Measurements from ENCODE around the gene PDIA2.

PDIA2 gene

DNA sequence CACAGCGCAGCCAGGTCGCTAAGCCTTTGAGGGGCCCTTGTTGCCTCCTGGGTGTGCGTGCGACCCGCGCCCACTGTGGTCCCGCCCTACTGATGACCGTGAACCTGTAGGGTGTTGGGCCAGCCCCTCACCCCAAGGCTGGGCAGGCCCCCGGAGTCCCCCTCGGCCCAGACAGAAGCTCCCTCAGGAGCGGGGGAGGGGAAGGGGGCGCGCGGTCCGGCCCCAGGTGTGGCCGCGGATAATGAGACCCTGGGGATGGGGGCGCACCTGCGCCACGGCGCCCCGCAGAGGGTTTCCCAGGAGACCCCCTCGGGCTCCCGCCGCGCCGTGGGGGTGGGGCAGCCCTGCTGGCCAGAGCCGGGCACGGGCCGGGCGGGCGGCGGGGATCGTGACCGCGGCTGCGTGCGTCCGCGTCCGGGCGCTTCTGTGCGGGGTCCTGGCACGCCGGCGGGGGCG, 2.9 kb upstream of the PDIA2 start:
- peak overlapping the region in 4 of 7 experiments; percentile 8 to 42 (median 13) for H3K4me3 ChIP-seq (ENCODE audit: control insufficient read depth in 1 of 7, extremely low read depth in 1 of 7, insufficient read depth in 4 of 7, low read depth in 2 of 7, low read length in 6 of 7)
- ChIA-PET CTCF (interaction anchor here (0.6 kb wide), 1 partner anchor 215 kb away, joined by 3 read pairs; no protein-coding TSS in a partner anchor), POLR2A (interaction anchor here (0.6 kb wide), 1 partner anchor 23 kb away, joined by 4 read pairs; no protein-coding TSS in a partner anchor)

DNA sequence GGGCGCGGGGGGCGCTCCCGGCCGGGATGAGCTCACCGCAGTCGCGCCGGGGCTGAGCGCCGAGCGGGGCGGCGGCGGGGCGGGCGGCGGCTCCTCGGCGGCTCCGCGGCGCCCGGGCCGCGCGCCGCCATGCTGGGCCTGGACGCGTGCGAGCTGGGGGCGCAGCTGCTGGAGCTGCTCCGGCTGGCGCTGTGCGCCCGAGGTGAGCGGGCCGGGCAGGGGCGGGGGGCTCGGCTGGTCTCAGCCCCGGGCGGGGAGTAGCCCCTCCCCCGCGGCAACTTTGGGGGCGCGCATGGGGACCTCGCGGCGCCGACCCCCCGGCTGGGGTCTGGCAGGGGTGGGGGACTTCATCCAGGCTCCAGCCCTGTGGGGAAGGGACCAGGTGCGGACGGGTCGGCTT, 2.4 kb upstream of the PDIA2 start, which contains the start of gene ARHGDIG:
Gene ARHGDIG, plus strand, starts transcription at position 40 of the 400 bp plus-strand sequence. Its CDS starts 90 bp downstream, at position 130.
- Histone ChIP-seq H3K4me1 (ENCODE audit: control extremely low read depth in 1 of 4, control insufficient read depth in 4 of 4, insufficient read depth in 4 of 4, low read length in 3 of 4) (peaks cover 0 to 27% (median 17%) of the 10 kb centered on the region in 4 experiments), H3K27ac (ENCODE audit: insufficient read depth in 1 of 2, low read depth in 1 of 2, low read length in 2 of 2, poor library complexity in 1 of 2, severe bottlenecking in 2 of 2) (no peak within 1 kb of the TSS), H3K4me3 (ENCODE audit: control insufficient read depth in 1 of 7, extremely low read depth in 1 of 7, insufficient read depth in 4 of 7, low read depth in 2 of 7, low read length in 6 of 7) (peak within 1 kb of the TSS in 5 of 7 experiments; percentile 8 to 62 (median 31)), H3K9me3 (ENCODE audit: control extremely low read depth in 1 of 5, control insufficient read depth in 4 of 5, insufficient read depth in 2 of 5, low read depth in 1 of 5, low read length in 4 of 5) (no peaks in the 10 kb centered on the region), H3K27me3 (replicated peaks in 2 of 5; ENCODE audit: control insufficient read depth in 4 of 5, insufficient read depth in 5 of 5, low read length in 4 of 5) (peaks cover 0 to 37% (median 3%) of the 10 kb centered on the region in 5 experiments), H3K36me3 (ENCODE audit: control insufficient read depth in 4 of 4, insufficient read depth in 4 of 4, low read length in 3 of 4) (no peaks in the 10 kb centered on the region)
- under 1% methylated on average over 46 of the region's 54 CpGs for WGBS (ENCODE audit: insufficient coverage)
- POLR2A ChIA-PET = interaction anchor here (0.6 kb wide), 1 partner anchor 24 kb away, joined by 4 read pairs; no protein-coding TSS in a partner anchor
- CTCF ChIA-PET = no interaction called here
- peak in 2 of 3 donors; percentile 15 to 36 for DNase-seq

More for the DNA sequence above, 2.9 kb upstream of the PDIA2 start:
- Histone ChIP-seq H3K27ac (ENCODE audit: insufficient read depth in 1 of 2, low read depth in 1 of 2, low read length in 2 of 2, poor library complexity in 1 of 2, severe bottlenecking in 2 of 2) (no peak overlapping the region), H3K27me3 (replicated peaks in 2 of 5; ENCODE audit: control insufficient read depth in 4 of 5, insufficient read depth in 5 of 5, low read length in 4 of 5) (peaks cover 0 to 41% (median 4%) of the 10 kb centered on the region in 5 experiments), H3K9me3 (ENCODE audit: control extremely low read depth in 1 of 5, control insufficient read depth in 4 of 5, insufficient read depth in 2 of 5, low read depth in 1 of 5, low read length in 4 of 5) (no peaks in the 10 kb centered on the region), H3K4me1 (ENCODE audit: control extremely low read depth in 1 of 4, control insufficient read depth in 4 of 4, insufficient read depth in 4 of 4, low read length in 3 of 4) (peaks cover 0 to 31% (median 21%) of the 10 kb centered on the region in 4 experiments), H3K36me3 (ENCODE audit: control insufficient read depth in 4 of 4, insufficient read depth in 4 of 4, low read length in 3 of 4) (no peaks in the 10 kb centered on the region)
- 7% methylated on average over 41 of the region's 47 CpGs for WGBS (ENCODE audit: insufficient coverage)
- DNase-seq = peak in 1 of 3 donors; percentile 26

DNA sequence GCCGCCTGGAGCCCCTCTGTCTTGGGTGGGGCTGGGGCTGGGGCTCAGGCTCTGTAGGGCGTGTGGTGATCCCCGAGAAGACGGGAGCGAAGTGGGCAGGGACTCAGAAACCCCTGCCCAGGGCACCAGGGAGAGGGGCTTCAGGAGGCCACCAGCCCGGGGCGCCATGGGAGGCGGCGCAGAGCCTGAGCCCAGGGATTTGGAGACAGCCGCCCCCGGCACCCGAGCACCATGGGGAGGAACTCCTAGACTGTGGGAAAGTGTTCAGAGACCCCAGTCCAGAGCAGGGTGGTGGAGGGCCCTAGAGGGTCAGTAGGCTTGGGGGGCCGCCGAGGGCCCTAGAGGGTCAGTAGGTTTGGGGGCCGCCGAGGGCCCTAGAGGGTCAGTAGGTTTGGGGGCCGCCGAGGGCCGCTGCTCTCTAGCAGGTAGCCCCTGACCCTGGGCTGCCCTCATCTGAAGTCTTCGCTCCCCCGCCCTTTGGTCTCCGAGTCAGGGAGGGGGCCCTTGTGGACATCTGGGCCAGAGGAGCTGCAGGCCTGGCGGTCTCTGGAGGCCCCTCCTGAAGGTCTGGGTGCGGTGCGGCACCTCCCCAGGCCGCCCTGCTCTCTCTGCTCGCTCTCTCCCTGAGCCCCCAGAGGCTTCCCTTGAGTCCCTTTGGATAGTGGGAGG, 1.8 kb upstream of the PDIA2 start:
- H3K27ac ChIP-seq (ENCODE audit: insufficient read depth in 1 of 2, low read depth in 1 of 2, low read length in 2 of 2, poor library complexity in 1 of 2, severe bottlenecking in 2 of 2) = no peak overlapping the region
- H3K36me3 ChIP-seq (ENCODE audit: control insufficient read depth in 4 of 4, insufficient read depth in 4 of 4, low read length in 3 of 4) = peaks cover 0 to under 1% (median under 1%) of the 10 kb centered on the region in 4 experiments
- H3K4me3 ChIP-seq (ENCODE audit: control insufficient read depth in 1 of 7, extremely low read depth in 1 of 7, insufficient read depth in 4 of 7, low read depth in 2 of 7, low read length in 6 of 7) = peak overlapping the region in 5 of 7 experiments; percentile 6 to 62 (median 19)
- no peaks in the 10 kb centered on the region for H3K9me3 ChIP-seq (ENCODE audit: control extremely low read depth in 1 of 5, control insufficient read depth in 4 of 5, insufficient read depth in 2 of 5, low read depth in 1 of 5, low read length in 4 of 5)
- H3K27me3 ChIP-seq (replicated peaks in 2 of 5; ENCODE audit: control insufficient read depth in 4 of 5, insufficient read depth in 5 of 5, low read length in 4 of 5) = peaks cover 0 to 34% (median 3%) of the 10 kb centered on the region in 5 experiments
- POLR2A ChIA-PET = no interaction called here
- no peak for DNase-seq
- 48% methylated on average over 19 of the region's 27 CpGs for WGBS (ENCODE audit: insufficient coverage)
- peaks cover 0 to 25% (median 16%) of the 10 kb centered on the region in 4 experiments for H3K4me1 ChIP-seq (ENCODE audit: control extremely low read depth in 1 of 4, control insufficient read depth in 4 of 4, insufficient read depth in 4 of 4, low read length in 3 of 4)
- CTCF ChIA-PET = interaction anchor here (1.3 kb wide), 1 partner anchor 28 kb away, joined by 3 read pairs; no protein-coding TSS in a partner anchor

DNA sequence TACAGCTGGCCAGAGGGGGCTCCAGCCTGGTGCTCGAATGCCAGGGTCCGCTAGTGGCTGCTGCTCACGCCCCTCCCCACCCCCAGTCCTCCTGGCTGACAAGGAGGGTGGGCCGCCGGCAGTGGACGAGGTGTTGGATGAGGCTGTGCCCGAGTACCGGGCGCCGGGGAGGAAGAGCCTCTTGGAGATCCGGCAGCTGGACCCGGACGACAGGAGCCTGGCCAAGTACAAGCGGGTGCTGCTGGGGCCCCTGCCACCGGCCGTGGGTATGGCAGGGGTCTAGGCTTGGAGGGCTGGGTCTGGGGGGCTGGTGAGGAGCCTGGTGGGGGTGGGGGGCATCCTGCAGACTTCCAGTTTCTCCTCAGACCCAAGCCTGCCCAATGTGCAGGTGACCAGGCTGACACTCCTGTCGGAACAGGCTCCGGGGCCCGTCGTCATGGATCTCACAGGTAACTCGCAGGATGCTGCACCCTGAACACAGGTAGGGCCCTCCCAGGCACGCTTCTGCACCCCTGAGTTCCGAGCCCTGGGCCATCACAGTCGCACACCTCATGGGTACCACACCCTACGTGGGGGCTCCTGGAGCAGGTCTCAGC, 1.2 kb upstream of the PDIA2 start:
- no peak for DNase-seq

DNA sequence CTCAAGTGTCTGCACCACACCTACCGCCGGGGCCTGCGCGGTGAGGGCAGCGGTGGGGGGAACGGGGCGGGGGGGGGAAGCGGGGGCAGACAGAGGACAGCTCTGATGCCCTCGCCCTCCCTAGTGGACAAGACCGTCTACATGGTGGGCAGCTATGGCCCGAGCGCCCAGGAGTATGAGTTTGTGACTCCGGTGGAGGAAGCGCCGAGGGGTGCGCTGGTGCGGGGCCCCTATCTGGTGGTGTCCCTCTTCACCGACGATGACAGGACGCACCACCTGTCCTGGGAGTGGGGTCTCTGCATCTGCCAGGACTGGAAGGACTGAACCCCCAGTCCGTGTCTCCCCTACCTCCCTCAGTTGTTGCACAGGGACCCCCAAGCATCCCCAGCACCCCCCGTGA, 473 bp upstream of the PDIA2 start:
- Histone ChIP-seq H3K27ac (ENCODE audit: insufficient read depth in 1 of 2, low read depth in 1 of 2, low read length in 2 of 2, poor library complexity in 1 of 2, severe bottlenecking in 2 of 2) (no peak overlapping the region), H3K36me3 (ENCODE audit: control insufficient read depth in 4 of 4, insufficient read depth in 4 of 4, low read length in 3 of 4) (peaks cover 0 to 13% (median 10%) of the 10 kb centered on the region in 4 experiments), H3K4me3 (ENCODE audit: control insufficient read depth in 1 of 7, extremely low read depth in 1 of 7, insufficient read depth in 4 of 7, low read depth in 2 of 7, low read length in 6 of 7) (no peak overlapping the region), H3K9me3 (ENCODE audit: control extremely low read depth in 1 of 5, control insufficient read depth in 4 of 5, insufficient read depth in 2 of 5, low read depth in 1 of 5, low read length in 4 of 5) (peaks cover 0 to 3% (median 0%) of the 10 kb centered on the region in 5 experiments), H3K4me1 (ENCODE audit: control extremely low read depth in 1 of 4, control insufficient read depth in 4 of 4, insufficient read depth in 4 of 4, low read length in 3 of 4) (peaks cover 0 to 25% (median 16%) of the 10 kb centered on the region in 4 experiments), H3K27me3 (replicated peaks in 2 of 5; ENCODE audit: control insufficient read depth in 4 of 5, insufficient read depth in 5 of 5, low read length in 4 of 5) (peaks cover 0 to 26% (median 0%) of the 10 kb centered on the region in 5 experiments)
- CTCF ChIA-PET = interaction anchor here (1.3 kb wide), 1 partner anchor 27 kb away, joined by 3 read pairs; no protein-coding TSS in a partner anchor
- DNase-seq = no peak
- POLR2A ChIA-PET = no interaction called here
- 94% methylated on average over 15 of the region's 22 CpGs for WGBS (ENCODE audit: insufficient coverage)

More for the DNA sequence above, 1.2 kb upstream of the PDIA2 start:
- CTCF ChIA-PET = interaction anchor here (1.3 kb wide), 1 partner anchor 28 kb away, joined by 3 read pairs; no protein-coding TSS in a partner anchor
- peaks cover 0 to 25% (median 16%) of the 10 kb centered on the region in 4 experiments for H3K4me1 ChIP-seq (ENCODE audit: control extremely low read depth in 1 of 4, control insufficient read depth in 4 of 4, insufficient read depth in 4 of 4, low read length in 3 of 4)
- POLR2A ChIA-PET = no interaction called here
- H3K36me3 ChIP-seq (ENCODE audit: control insufficient read depth in 4 of 4, insufficient read depth in 4 of 4, low read length in 3 of 4) = peaks cover 0 to 7% (median 6%) of the 10 kb centered on the region in 4 experiments
- H3K4me3 ChIP-seq (ENCODE audit: control insufficient read depth in 1 of 7, extremely low read depth in 1 of 7, insufficient read depth in 4 of 7, low read depth in 2 of 7, low read length in 6 of 7) = peak overlapping the region in 1 of 7 experiments; percentile 6
- no peak overlapping the region for H3K27ac ChIP-seq (ENCODE audit: insufficient read depth in 1 of 2, low read depth in 1 of 2, low read length in 2 of 2, poor library complexity in 1 of 2, severe bottlenecking in 2 of 2)
- peaks cover 0 to 3% (median 0%) of the 10 kb centered on the region in 5 experiments for H3K9me3 ChIP-seq (ENCODE audit: control extremely low read depth in 1 of 5, control insufficient read depth in 4 of 5, insufficient read depth in 2 of 5, low read depth in 1 of 5, low read length in 4 of 5)
- H3K27me3 ChIP-seq (replicated peaks in 2 of 5; ENCODE audit: control insufficient read depth in 4 of 5, insufficient read depth in 5 of 5, low read length in 4 of 5) = peaks cover 0 to 27% (median 0%) of the 10 kb centered on the region in 5 experiments
- WGBS (ENCODE audit: insufficient coverage) = 78% methylated on average over 16 of the region's 25 CpGs

DNA sequence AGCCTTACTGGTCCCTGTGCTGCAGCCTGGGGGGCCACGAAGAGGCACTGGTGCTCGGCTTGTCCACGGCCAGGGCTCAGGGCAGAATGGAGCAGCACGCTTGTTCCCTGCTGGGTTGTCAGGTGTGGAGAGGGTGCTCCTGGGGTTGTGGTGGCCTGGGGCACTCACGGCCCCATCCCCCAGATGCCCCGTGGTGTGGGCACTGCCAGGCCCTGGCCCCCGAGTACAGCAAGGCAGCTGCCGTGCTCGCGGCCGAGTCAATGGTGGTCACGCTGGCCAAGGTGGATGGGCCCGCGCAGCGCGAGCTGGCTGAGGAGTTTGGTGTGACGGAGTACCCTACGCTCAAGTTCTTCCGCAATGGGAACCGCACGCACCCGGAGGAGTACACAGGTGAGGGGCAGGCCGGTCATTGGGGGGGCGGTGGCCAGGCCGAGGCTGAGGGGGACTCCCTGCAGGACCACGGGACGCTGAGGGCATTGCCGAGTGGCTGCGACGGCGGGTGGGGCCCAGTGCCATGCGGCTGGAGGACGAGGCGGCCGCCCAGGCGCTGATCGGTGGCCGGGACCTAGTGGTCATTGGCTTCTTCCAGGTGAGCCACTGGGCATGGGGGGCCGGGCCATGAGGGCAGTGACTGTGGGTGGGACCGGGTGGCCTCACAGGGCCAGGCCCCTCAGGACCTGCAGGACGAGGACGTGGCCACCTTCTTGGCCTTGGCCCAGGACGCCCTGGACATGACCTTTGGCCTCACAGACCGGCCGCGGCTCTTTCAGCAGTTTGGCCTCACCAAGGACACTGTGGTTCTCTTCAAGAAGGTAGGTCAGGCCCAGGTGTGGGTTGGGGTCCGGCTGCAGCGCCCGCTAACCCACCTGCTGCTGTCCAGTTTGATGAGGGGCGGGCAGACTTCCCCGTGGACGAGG, 1.5 kb downstream of the PDIA2 start:
- no peak for DNase-seq
- Histone ChIP-seq H3K27ac (ENCODE audit: insufficient read depth in 1 of 2, low read depth in 1 of 2, low read length in 2 of 2, poor library complexity in 1 of 2, severe bottlenecking in 2 of 2) (no peak overlapping the region), H3K27me3 (replicated peaks in 2 of 5; ENCODE audit: control insufficient read depth in 4 of 5, insufficient read depth in 5 of 5, low read length in 4 of 5) (peaks cover 0 to 24% (median 0%) of the 10 kb centered on the region in 5 experiments), H3K4me3 (ENCODE audit: control insufficient read depth in 1 of 7, extremely low read depth in 1 of 7, insufficient read depth in 4 of 7, low read depth in 2 of 7, low read length in 6 of 7) (no peak overlapping the region), H3K36me3 (ENCODE audit: control insufficient read depth in 4 of 4, insufficient read depth in 4 of 4, low read length in 3 of 4) (peaks cover 0 to 30% (median 24%) of the 10 kb centered on the region in 4 experiments), H3K4me1 (ENCODE audit: control extremely low read depth in 1 of 4, control insufficient read depth in 4 of 4, insufficient read depth in 4 of 4, low read length in 3 of 4) (peaks cover 0 to 16% (median 11%) of the 10 kb centered on the region in 4 experiments), H3K9me3 (ENCODE audit: control extremely low read depth in 1 of 5, control insufficient read depth in 4 of 5, insufficient read depth in 2 of 5, low read depth in 1 of 5, low read length in 4 of 5) (peaks cover 0 to 3% (median 0%) of the 10 kb centered on the region in 5 experiments)
- CTCF ChIA-PET = no interaction called here
- WGBS (ENCODE audit: insufficient coverage) = 95% methylated on average over 45 of the region's 52 CpGs
- POLR2A ChIA-PET = interaction anchor here (0.5 kb wide), 1 partner anchor 44 kb away, joined by 6 read pairs; no protein-coding TSS in a partner anchor

Data from common myeloid progenitor, CD34-positive (primary cell).